Loucy (cell line): Measurements from ENCODE around the gene TUBGCP4.

Experiments used
- H2AFZ ChIP-seq: fragments of 200-600 bp; sonication (generic); 2 replicates; pipeline ENCODE4 v1.6.0; 2016; ENCODE audit warnings: antibody characterized with exemption, mild to moderate bottlenecking, low read length, moderate library complexity
- H3F3A ChIP-seq: fragments of 200-600 bp; 2 replicates; pipeline ENCODE4 v1.6.0; 2016; ENCODE audit warnings: antibody characterized with exemption, low read depth, mild to moderate bottlenecking
- H3K27me3 ChIP-seq: fragments of 200-600 bp; sonication (generic); 2 replicates; pipeline ENCODE4 v1.6.1; 2014; ENCODE audit warnings: low read length, mild to moderate bottlenecking; ENCODE audit not compliant: insufficient read depth, poor library complexity, severe bottlenecking
- H3K36me3 ChIP-seq: fragments of 200-600 bp; sonication (generic); 2 replicates; pipeline ENCODE4 v1.6.1; 2016; ENCODE audit warnings: low read length; ENCODE audit not compliant: insufficient read depth
- H3K4me1 ChIP-seq: fragments of 200-600 bp; sonication (generic); 2 replicates; pipeline ENCODE4 v1.5.1; 2014; ENCODE audit warnings: low read length, mild to moderate bottlenecking; ENCODE audit not compliant: insufficient read depth, poor library complexity, severe bottlenecking
- H3K4me2 ChIP-seq: fragments of 200-600 bp; sonication (generic); 2 replicates; pipeline ENCODE4 v1.6.0; 2014; ENCODE audit warnings: antibody characterized with exemption, low read length, low read depth, mild to moderate bottlenecking; ENCODE audit not compliant: poor library complexity, severe bottlenecking
- H3K4me3 ChIP-seq: fragments of 200-600 bp; sonication (generic); 2 replicates; pipeline ENCODE4 v1.5.1; 2014; ENCODE audit warnings: low read length, mild to moderate bottlenecking, mixed read lengths; ENCODE audit not compliant: poor library complexity, severe bottlenecking
- H3K79me2 ChIP-seq: fragments of 200-600 bp; sonication (generic); 2 replicates; pipeline ENCODE4 v1.6.1; 2014; ENCODE audit warnings: low read length; ENCODE audit not compliant: insufficient read depth
- H3K9ac ChIP-seq: fragments of 200-600 bp; sonication (generic); 2 replicates; pipeline ENCODE4 v1.6.0; 2014; ENCODE audit warnings: mild to moderate bottlenecking, low read depth, low read length, moderate library complexity; ENCODE audit not compliant: poor library complexity, severe bottlenecking
- H3K9me2 ChIP-seq: fragments of 200-600 bp; sonication (generic); replicated peaks from 2 replicates; pipeline ENCODE4 v1.6.1; 2016; ENCODE audit warnings: low read depth, low read length, mixed read lengths
- H3K9me3 ChIP-seq: fragments of 200-600 bp; sonication (generic); 2 replicates; pipeline ENCODE4 v1.6.1; 2014; ENCODE audit warnings: mild to moderate bottlenecking, antibody characterized with exemption, low read length, low read depth; ENCODE audit not compliant: insufficient read depth
- H4K20me1 ChIP-seq: fragments of 200-600 bp; sonication (generic); 2 replicates; pipeline ENCODE4 v1.6.0; 2014; ENCODE audit warnings: antibody characterized with exemption, low read length, mild to moderate bottlenecking; ENCODE audit not compliant: insufficient read depth, poor library complexity, severe bottlenecking
- CTCF ChIP-seq: fragments of 200-600 bp; sonication (generic); conservative IDR thresholded peaks from 2 replicates; pipeline ENCODE4 v1.5.1; 2014; ENCODE audit warnings: mild to moderate bottlenecking, antibody characterized with exemption, low read length
- EZH2phosphoT487 ChIP-seq: fragments of 200-600 bp; IDR thresholded peaks from 2 replicates; pipeline ENCODE4 v1.6.1; 2018; ENCODE audit warnings: antibody characterized with exemption, mild to moderate bottlenecking, moderate library complexity, borderline replicate concordance

The TUBGCP4 gene

DNA sequence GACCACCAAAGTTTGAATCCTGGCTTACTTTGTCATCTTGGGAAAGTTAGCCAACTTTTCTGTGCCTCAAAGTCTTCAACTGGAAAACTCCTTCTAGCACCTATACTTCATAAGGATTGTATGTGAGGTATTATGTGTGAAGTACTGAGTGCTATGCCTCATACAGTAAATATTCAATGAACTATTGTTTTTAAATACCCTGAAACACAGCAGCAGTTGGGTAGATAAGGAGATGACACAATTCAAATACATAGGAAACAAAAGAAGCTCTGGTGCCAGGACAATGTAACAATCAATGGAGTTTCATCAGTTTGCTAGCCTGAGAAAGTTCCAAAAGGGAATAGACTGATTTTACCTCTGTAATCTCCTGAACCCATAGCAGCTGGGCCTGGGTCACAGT, 43.3 kb downstream of the TUBGCP4 start:
- H3K9me3 ChIP-seq: no peaks in the 10 kb centered on the region
- H3F3A ChIP-seq: no peaks in the 10 kb centered on the region
- H3K36me3 ChIP-seq: peaks cover 73% of the 10 kb centered on the region; the same call in 1 of the 2 replicates
- no peaks in the 10 kb centered on the region for H3K9me2 ChIP-seq
- no peaks in the 10 kb centered on the region for H3K4me1 ChIP-seq
- no peak overlapping the region for H2AFZ ChIP-seq
- no peak overlapping the region for H3K4me2 ChIP-seq
- H3K9ac ChIP-seq: no peak overlapping the region
- TF ChIP-seq CTCF (no peak), EZH2phosphoT487 (no peak)
- H4K20me1 ChIP-seq: no peaks in the 10 kb centered on the region
- H3K4me3 ChIP-seq: no peak overlapping the region
- no peaks in the 10 kb centered on the region for H3K27me3 ChIP-seq
- no peaks in the 10 kb centered on the region for H3K79me2 ChIP-seq

- H3K27me3 ChIP-seq: no peaks in the 10 kb centered on the region
- no peak overlapping the region for H2AFZ ChIP-seq
- no peaks in the 10 kb centered on the region for H4K20me1 ChIP-seq
- no peaks in the 10 kb centered on the region for H3K4me1 ChIP-seq
- no peak overlapping the region for H3K9ac ChIP-seq
- H3K4me2 ChIP-seq: no peak overlapping the region
- H3K79me2 ChIP-seq: no peaks in the 10 kb centered on the region
- TF ChIP-seq EZH2phosphoT487: no peak
- TF ChIP-seq CTCF: no peak
- H3K9me3 ChIP-seq: no peaks in the 10 kb centered on the region
- peaks cover 75% of the 10 kb centered on the region; the same call in 1 of the 2 replicates for H3K36me3 ChIP-seq
- no peaks in the 10 kb centered on the region for H3F3A ChIP-seq
- H3K4me3 ChIP-seq: no peak overlapping the region
- no peaks in the 10 kb centered on the region for H3K9me2 ChIP-seq
Measured at GRCh38 chr15:43420435-43420834, 49.5 kb downstream of the TUBGCP4 start.

- Histone ChIP-seq H3K9me3 (no peaks in the 10 kb centered on the region), H3F3A (no peaks in the 10 kb centered on the region), H3K4me1 (no peaks in the 10 kb centered on the region), H4K20me1 (no peaks in the 10 kb centered on the region), H3K4me3 (no peak overlapping the region), H3K9ac (no peak overlapping the region), H3K79me2 (no peaks in the 10 kb centered on the region), H3K27me3 (no peaks in the 10 kb centered on the region), H2AFZ (no peak overlapping the region), H3K36me3 (peaks cover 71% of the 10 kb centered on the region; the same call in 1 of the 2 replicates), H3K9me2 (no peaks in the 10 kb centered on the region), H3K4me2 (no peak overlapping the region)
- TF ChIP-seq CTCF (no peak), EZH2phosphoT487 (no peak)
Measured at GRCh38 chr15:43420876-43421275, 50.0 kb downstream of the TUBGCP4 start.
